HEK293T (cell line): Measurements from ENCODE around the gene CPEB4.
A peak's percentile ranks its signal among the peaks of the same experiment; 100 is the strongest.

Experiments used
- BHLHE40 ChIP-seq: fragments of 450-650 bp; IDR thresholded peaks from 2 replicates; pipeline ENCODE4 v1.6.1; 2016; ENCODE audit warnings: mild to moderate bottlenecking, moderate library complexity, borderline replicate concordance
- CTBP1 ChIP-seq: fragments of 450-650 bp; IDR thresholded peaks from 2 replicates; pipeline ENCODE4 v1.6.1; 2016; ENCODE audit warnings: borderline replicate concordance
- ELF4 ChIP-seq: fragments of 450-650 bp; IDR thresholded peaks from 2 replicates; pipeline ENCODE4 v1.6.1; 2017; ENCODE audit warnings: antibody characterized with exemption
- FOXA1 ChIP-seq: fragments of 450-650 bp; IDR thresholded peaks from 2 replicates; pipeline ENCODE4 v1.6.1; 2016; ENCODE audit warnings: mild to moderate bottlenecking
- FOXM1 ChIP-seq: fragments of 450-650 bp; IDR thresholded peaks from 2 replicates; pipeline ENCODE4 v1.6.1; 2017; ENCODE audit warnings: mild to moderate bottlenecking, borderline replicate concordance
- L3MBTL2 ChIP-seq: fragments of 450-650 bp; conservative IDR thresholded peaks from 2 replicates; pipeline ENCODE4 v1.6.1; 2016; ENCODE audit warnings: mild to moderate bottlenecking
- NFRKB ChIP-seq: fragments of 450-650 bp; IDR thresholded peaks from 2 replicates; pipeline ENCODE4 v1.6.1; 2016; ENCODE audit warnings: mild to moderate bottlenecking, moderate library complexity
- SP1 ChIP-seq: fragments of 450-650 bp; IDR thresholded peaks from 2 replicates; pipeline ENCODE4 v1.6.1; 2017
- SUZ12 ChIP-seq: fragments of 450-650 bp; IDR thresholded peaks from 2 replicates; pipeline ENCODE4 v1.6.1; 2016; ENCODE audit warnings: mild to moderate bottlenecking
- TARDBP ChIP-seq: fragments of 450-650 bp; IDR thresholded peaks from 2 replicates; pipeline ENCODE4 v1.6.1; 2016
- ZNF384 ChIP-seq: fragments of 450-650 bp; IDR thresholded peaks from 2 replicates; pipeline ENCODE4 v1.6.1; 2016
- TF ChIP-seq, protein P1 (sequence below): fragments of 450-650 bp; IDR thresholded peaks from 2 replicates; pipeline ENCODE4 v1.6.1; 2016

DNA sequence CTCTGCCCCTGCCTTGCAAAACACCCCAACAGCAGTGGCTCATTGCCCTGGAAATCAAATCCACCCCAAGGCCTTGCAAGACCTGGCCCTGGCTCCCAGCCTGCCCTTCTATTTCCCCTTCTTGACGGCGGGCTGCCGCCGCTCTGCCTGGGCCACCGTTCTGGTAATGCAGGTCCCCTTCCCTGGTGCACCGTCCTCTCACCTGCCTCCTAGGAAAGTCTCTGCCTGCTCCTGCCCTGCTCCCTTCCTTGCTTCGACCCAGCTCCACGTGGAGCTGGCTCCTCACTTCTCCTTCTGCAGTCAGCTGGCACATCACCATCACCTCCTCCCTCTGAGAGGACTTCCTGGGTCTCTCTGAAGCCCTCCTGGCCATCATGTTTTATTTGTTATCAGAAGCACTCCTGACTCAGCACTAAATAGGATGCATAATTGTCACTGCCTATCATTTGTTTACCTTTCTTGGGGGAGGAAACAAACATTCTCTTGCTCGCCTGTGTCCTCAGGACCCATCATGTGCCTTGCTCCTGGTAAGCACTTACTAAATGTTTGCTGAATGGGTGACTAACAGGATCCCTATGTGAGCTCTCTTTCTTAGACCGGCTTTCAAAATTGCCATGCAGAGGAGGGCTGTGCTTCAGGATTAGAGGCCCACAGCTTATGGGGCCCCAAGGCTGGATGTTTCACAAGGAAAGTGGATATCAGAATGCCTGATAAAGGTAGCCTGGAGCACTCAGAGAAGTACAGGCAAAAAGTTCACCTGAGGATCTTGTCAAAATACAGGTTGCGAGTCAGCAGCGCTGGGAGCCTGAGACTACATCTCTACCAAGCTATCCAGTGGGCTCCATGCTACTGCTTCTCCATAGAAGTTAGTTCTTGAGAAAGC is 81.3 kb downstream of the CPEB4 start:
- TF ChIP-seq SP1 (no peak), FOXM1 (no peak), BHLHE40 (no peak), TARDBP (no peak), ELF4 (no peak), SUZ12 (no peak), L3MBTL2 (0 out of 2 replicates have a peak, but pooled peaks have one; percentile 22), FOXA1 (no peak), CTBP1 (no peak), NFRKB (no peak), ZNF384 (no peak)
- TF ChIP-seq, protein P1, sequence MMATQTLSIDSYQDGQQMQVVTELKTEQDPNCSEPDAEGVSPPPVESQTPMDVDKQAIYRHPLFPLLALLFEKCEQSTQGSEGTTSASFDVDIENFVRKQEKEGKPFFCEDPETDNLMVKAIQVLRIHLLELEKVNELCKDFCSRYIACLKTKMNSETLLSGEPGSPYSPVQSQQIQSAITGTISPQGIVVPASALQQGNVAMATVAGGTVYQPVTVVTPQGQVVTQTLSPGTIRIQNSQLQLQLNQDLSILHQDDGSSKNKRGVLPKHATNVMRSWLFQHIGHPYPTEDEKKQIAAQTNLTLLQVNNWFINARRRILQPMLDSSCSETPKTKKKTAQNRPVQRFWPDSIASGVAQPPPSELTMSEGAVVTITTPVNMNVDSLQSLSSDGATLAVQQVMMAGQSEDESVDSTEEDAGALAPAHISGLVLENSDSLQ: no peak
